Adipocyte (in vitro differentiated cells): ENCODE results near the gene HAO1.
A peak's percentile ranks its signal among the peaks of the same experiment; 100 is the strongest.
"Not testable (repeated sequence)": the region's sequence is repeated elsewhere in the genome, so short reads cannot be mapped to it uniquely, and the experiment has no call there.

ENCODE experiments used
- DNase-seq: peaks from one replicate; pipeline ENCODE4 v3.0.0-alpha.2; 2015; ENCODE audit warnings: low read depth
- H3K27me3 ChIP-seq: replicated peaks from 2 replicates; pipeline ENCODE4 v1.7.0; 2013; ENCODE audit warnings: mild to moderate bottlenecking, low read length, moderate library complexity; ENCODE audit not compliant: control insufficient read depth, insufficient read depth
- H3K36me3 ChIP-seq: 2 replicates; pipeline ENCODE4 v1.7.0; 2013; ENCODE audit warnings: low read length, mild to moderate bottlenecking, moderate library complexity; ENCODE audit not compliant: control insufficient read depth, insufficient read depth, severe bottlenecking
- H3K4me1 ChIP-seq: 2 replicates; pipeline ENCODE4 v1.7.0; 2013; ENCODE audit warnings: mild to moderate bottlenecking, low read length, moderate library complexity; ENCODE audit not compliant: control insufficient read depth, insufficient read depth
- H3K4me3 ChIP-seq: 2 replicates; pipeline ENCODE4 v1.7.0; 2013; ENCODE audit warnings: mild to moderate bottlenecking, low read length, moderate library complexity
- H3K9ac ChIP-seq: 2 replicates; pipeline ENCODE4 v1.7.0; 2013; ENCODE audit warnings: mild to moderate bottlenecking, low read length, moderate library complexity
- H3K9me3 ChIP-seq: 2 replicates; pipeline ENCODE4 v1.7.0; 2013; ENCODE audit warnings: mild to moderate bottlenecking, low read length, moderate library complexity; ENCODE audit not compliant: control insufficient read depth

HAO1 gene

DNA sequence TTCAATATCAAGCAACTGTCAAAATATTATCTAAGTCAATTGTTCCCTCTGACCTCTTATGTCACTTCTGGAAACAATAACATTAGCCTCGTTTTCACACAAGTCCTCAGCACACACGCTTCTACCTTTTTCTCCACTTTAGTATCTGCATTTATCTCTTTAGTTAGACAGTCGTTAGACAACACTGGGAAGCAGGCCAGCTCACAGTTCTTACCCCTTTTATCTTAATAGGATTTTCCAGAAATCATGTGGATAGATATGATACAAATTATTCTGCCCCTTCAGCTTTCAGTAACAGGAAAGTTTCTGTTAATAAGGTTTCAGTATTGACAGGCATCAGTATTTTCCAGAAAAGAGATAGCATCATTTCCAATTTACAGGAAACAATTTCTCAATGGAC is 25.9 kb upstream of the HAO1 start:
- Histone ChIP-seq H3K9ac (no peak overlapping the region), H3K36me3 (no peaks in the 10 kb centered on the region), H3K27me3 (no peaks in the 10 kb centered on the region), H3K9me3 (no peaks in the 10 kb centered on the region), H3K4me1 (peaks cover 17% of the 10 kb centered on the region), H3K4me3 (no peak overlapping the region)
- no peak for DNase-seq

GRCh38 chr20:7959484-7959883 is 19.2 kb upstream of the HAO1 start:
- H3K27me3 ChIP-seq: no peaks in the 10 kb centered on the region
- H3K4me1 ChIP-seq: no peaks in the 10 kb centered on the region
- DNase-seq: no peak
- H3K9ac ChIP-seq: no peak overlapping the region
- H3K36me3 ChIP-seq: no peaks in the 10 kb centered on the region
- peaks cover 6% of the 10 kb centered on the region for H3K9me3 ChIP-seq
- H3K4me3 ChIP-seq: no peak overlapping the region

DNA sequence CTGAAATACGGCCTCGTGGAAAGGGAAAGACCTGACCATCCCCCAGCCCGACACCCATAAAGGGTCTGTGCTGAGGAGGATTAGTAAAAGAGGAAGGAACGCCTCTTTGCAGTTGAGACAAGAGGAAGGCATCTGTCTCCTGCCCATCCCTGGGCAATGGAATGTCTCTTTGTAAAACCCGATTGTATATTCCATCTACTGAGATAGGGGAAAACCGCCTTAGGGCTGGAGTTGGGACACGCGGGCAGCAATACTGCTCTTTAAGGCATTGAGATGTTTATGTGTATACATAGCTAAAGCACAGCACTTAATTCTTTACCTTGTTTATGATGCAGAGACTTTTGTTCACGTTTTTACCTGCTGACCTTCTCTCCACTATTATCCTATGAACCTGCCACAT is 16.3 kb upstream of the HAO1 start:
- not testable (repeated sequence) for H3K36me3 ChIP-seq, H3K4me3 ChIP-seq, DNase-seq, H3K4me1 ChIP-seq, H3K27me3 ChIP-seq, H3K9me3 ChIP-seq, H3K9ac ChIP-seq

DNA sequence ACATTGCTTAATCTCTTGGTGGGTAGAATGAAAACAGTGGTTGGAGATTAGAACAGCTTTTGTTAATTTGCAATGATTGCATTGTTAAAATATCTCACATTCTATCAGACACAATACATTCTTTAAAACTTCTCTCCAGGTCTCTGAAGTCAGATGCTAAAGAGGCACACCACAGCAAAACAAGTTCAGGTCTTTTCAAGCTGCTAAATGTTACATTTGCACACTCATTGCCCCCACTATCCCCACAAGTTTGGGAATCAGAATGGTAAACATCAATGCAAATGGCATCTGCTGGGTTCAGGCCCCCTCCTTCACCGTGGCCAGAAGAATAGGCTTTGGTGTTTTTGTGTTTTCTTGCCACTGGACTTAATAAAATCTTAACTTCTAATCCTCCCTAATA is 10.1 kb upstream of the HAO1 start:
- no peak for DNase-seq
- Histone ChIP-seq H3K9ac (no peak overlapping the region), H3K9me3 (peaks cover 24% of the 10 kb centered on the region), H3K4me1 (no peaks in the 10 kb centered on the region), H3K27me3 (no peaks in the 10 kb centered on the region), H3K36me3 (no peaks in the 10 kb centered on the region), H3K4me3 (no peak overlapping the region)

GRCh38 chr20:7943891-7944290 is 3.6 kb upstream of the HAO1 start:
- no peak for DNase-seq

GRCh38 chr20:7939663-7940062 is 595 bp downstream of the HAO1 start:
- Histone ChIP-seq H3K27me3 (no peaks in the 10 kb centered on the region), H3K4me1 (peaks cover 14% of the 10 kb centered on the region), H3K4me3 (no peak overlapping the region), H3K9me3 (peaks cover 6% of the 10 kb centered on the region), H3K9ac (no peak overlapping the region), H3K36me3 (no peaks in the 10 kb centered on the region)
- DNase-seq: no peak

More at GRCh38 chr20:7943891-7944290, 3.6 kb upstream of the HAO1 start:
- Histone ChIP-seq H3K4me1 (no peaks in the 10 kb centered on the region), H3K4me3 (no peak overlapping the region), H3K9ac (no peak overlapping the region), H3K36me3 (no peaks in the 10 kb centered on the region), H3K9me3 (peaks cover 23% of the 10 kb centered on the region), H3K27me3 (no peaks in the 10 kb centered on the region)

DNA sequence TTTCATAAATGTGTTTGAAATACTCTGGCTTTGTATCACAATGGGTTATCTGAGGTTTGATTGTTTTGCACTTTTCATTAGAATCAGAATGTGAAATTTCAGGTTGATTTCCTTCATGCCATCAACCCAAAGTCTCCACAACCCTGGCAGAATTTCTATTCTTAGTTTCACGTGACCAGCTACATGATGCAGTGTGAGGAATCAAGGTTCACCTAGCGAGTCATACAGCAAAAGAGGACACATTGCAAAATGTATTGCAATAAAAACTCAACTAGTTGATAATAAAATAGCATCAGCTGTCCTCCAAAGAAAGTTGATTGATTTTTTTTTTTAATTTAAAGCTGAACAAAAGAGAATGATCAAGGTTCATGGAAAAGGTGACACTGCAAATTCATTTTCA is 2.2 kb downstream of the HAO1 start:
- Histone ChIP-seq H3K9ac (no peak overlapping the region), H3K36me3 (no peaks in the 10 kb centered on the region), H3K27me3 (no peaks in the 10 kb centered on the region), H3K9me3 (peaks cover 6% of the 10 kb centered on the region), H3K4me1 (peaks cover 14% of the 10 kb centered on the region), H3K4me3 (no peak overlapping the region)
- DNase-seq: no peak

DNA sequence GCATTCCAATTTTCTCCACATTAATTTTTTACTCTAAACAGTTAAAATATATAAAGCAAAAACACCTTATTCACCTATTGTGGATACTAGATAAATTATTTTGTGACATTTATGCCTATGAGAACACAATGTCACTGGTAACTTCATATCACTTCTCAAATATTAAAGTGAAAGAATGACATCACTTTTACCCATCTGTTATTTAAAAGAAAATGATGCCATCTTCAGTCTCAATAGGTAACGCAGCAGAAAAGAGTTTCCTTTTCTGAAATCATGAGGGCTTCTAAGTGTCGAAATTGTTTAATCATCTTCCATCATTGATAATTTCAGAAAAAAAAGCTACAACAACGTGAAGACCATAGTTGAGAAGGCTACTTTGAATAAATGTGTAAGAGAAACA is 2.9 kb downstream of the HAO1 start:
- Histone ChIP-seq H3K4me3 (no peak overlapping the region), H3K27me3 (no peaks in the 10 kb centered on the region), H3K36me3 (no peaks in the 10 kb centered on the region), H3K9ac (no peak overlapping the region), H3K4me1 (peaks cover 14% of the 10 kb centered on the region), H3K9me3 (peaks cover 6% of the 10 kb centered on the region)
- DNase-seq: no peak

GRCh38 chr20:7935027-7935551 is 5.2 kb downstream of the HAO1 start:
- no peak for DNase-seq
- peaks cover 14% of the 10 kb centered on the region for H3K4me1 ChIP-seq
- H3K9ac ChIP-seq: no peak overlapping the region
- H3K27me3 ChIP-seq: no peaks in the 10 kb centered on the region
- no peak overlapping the region for H3K4me3 ChIP-seq
- no peaks in the 10 kb centered on the region for H3K9me3 ChIP-seq
- H3K36me3 ChIP-seq: no peaks in the 10 kb centered on the region

DNA sequence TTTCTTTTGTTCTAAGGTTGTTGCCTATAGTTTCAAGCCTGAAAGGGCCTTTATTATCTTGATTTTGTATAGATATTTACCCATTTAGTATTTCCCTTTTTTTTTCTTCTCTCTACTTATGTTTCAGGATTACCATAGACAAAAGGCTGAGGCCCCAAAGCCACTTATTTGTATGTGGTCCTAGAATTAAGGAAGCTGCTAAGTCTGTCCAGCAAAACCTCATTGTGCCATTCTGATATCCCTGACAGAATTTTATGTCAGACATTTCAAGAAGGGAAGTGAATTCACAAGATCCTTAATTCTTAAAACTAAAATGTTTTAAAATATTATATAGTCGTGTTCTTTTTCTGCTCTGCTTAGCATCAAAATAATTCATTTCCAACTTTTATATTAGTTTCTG is 6.9 kb downstream of the HAO1 start:
- Histone ChIP-seq H3K9ac (no peak overlapping the region), H3K27me3 (no peaks in the 10 kb centered on the region), H3K4me3 (no peak overlapping the region), H3K9me3 (no peaks in the 10 kb centered on the region), H3K4me1 (peaks cover 14% of the 10 kb centered on the region), H3K36me3 (no peaks in the 10 kb centered on the region)
- no peak for DNase-seq

DNA sequence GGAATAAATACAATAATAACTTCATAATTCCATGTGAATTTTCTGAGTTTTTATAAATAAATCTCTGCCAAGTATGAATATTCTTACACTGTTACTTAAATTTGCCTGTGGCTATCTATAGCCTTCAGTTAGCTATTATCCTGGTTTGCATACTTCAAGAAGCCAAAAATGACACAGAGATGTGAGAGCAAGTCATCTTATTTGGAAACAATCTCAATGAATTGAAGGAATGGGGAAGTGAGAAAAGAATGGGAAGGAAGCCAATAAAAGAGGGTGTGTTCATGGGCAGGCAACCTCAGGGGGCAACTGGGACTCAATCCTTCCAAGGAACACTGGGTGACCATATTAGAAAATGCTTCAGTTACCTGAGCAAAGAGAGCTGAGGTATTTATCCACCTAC is 9.9 kb downstream of the HAO1 start:
- no peaks in the 10 kb centered on the region for H3K36me3 ChIP-seq
- no peaks in the 10 kb centered on the region for H3K9me3 ChIP-seq
- no peaks in the 10 kb centered on the region for H3K27me3 ChIP-seq
- no peak overlapping the region for H3K4me3 ChIP-seq
- DNase-seq: no peak
- H3K4me1 ChIP-seq: no peaks in the 10 kb centered on the region
- H3K9ac ChIP-seq: no peak overlapping the region

DNA sequence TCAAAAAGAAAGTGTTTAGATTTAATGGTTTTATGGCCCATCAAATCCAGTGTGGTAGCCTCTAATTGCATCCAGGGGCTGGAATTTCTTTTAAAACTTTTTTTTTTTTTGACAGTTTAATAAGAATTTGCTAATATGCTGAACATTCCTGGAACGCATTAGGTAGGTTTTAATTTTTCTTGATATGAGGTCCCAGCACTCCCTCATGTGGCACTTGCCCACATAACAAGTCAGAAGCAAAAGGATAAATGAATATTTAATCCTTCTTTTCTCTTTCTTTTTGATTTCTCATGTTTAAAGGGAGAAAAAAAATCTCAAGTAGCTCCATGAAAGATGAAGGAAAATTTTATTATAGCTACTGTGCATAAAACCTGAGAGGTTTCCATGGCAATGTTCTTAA is 13.5 kb downstream of the HAO1 start:
- Histone ChIP-seq H3K27me3 (no peaks in the 10 kb centered on the region), H3K9me3 (no peaks in the 10 kb centered on the region), H3K4me3 (no peak overlapping the region), H3K9ac (no peak overlapping the region), H3K36me3 (no peaks in the 10 kb centered on the region), H3K4me1 (no peaks in the 10 kb centered on the region)
- peak; percentile 56 for DNase-seq
